ENCODE data around the gene CCNK. TPM values are rescaled to one million over a fixed set of nuclear protein-coding genes. Genes with fewer than 3 reads are reported as not detected.

Gene CCNK
- total RNA-seq, 3 donors from 2014 or later = 23.0 to 29.0 (median 23.9) TPM

DNA sequence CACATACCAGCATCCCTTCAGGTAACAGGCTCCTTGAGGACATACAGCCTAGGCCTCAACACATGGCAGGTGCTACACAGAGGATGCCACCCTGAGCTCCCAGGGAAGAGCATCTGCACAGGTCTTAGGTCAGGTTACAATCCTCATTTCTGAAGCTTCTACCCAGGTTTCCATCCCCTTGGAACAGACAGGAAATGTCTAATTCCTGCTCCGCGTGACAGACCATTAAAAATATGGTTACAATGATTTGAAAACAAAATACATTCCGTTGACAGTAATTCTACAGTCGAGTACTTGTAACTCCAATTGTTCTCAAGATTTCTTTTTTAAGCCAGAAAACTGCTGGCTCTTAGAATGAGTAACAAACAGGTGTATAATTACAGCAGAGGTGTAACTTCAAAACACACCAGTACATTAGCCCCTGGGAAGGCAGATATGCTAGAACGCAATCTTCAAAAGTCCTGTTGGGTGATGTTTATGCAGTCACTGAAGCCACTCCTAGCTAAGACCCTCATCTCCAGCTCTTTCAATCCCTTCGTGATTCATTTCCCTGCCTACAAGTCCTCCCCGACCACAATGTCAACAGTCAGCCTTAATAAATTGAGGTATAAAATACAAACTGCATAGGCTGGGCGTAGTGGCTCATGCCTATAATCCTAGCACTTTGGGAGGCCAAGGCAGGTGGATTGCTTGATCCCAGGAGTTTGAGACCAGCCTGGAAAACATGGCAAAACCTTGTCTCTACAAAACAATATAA lies 12.2 kb upstream of the CCNK start:
- Histone ChIP-seq H3K9me3 (no peaks in the 10 kb centered on the region), H3K4me1 (no peaks in the 10 kb centered on the region), H3K27ac (no peak overlapping the region), H3K36me3 (no peaks in the 10 kb centered on the region), H3K4me3 (no peak overlapping the region), H3K27me3 (no peaks in the 10 kb centered on the region)
- intact Hi-C loops (cut with DNase I; ENCODE audit: low total_unique reads) = no loop called here
- TF ChIP-seq, protein P1, sequence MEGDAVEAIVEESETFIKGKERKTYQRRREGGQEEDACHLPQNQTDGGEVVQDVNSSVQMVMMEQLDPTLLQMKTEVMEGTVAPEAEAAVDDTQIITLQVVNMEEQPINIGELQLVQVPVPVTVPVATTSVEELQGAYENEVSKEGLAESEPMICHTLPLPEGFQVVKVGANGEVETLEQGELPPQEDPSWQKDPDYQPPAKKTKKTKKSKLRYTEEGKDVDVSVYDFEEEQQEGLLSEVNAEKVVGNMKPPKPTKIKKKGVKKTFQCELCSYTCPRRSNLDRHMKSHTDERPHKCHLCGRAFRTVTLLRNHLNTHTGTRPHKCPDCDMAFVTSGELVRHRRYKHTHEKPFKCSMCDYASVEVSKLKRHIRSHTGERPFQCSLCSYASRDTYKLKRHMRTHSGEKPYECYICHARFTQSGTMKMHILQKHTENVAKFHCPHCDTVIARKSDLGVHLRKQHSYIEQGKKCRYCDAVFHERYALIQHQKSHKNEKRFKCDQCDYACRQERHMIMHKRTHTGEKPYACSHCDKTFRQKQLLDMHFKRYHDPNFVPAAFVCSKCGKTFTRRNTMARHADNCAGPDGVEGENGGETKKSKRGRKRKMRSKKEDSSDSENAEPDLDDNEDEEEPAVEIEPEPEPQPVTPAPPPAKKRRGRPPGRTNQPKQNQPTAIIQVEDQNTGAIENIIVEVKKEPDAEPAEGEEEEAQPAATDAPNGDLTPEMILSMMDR (IDR thresholded peaks at IDR 0.05) = no peak
- TF ChIP-seq POLR2AphosphoS5 (IDR thresholded peaks at IDR 0.05) (no peak), POLR2A (IDR thresholded peaks at IDR 0.05) (no peak)
- no peak for DNase-seq (ENCODE audit: low spot score in 2 of 2)

DNA sequence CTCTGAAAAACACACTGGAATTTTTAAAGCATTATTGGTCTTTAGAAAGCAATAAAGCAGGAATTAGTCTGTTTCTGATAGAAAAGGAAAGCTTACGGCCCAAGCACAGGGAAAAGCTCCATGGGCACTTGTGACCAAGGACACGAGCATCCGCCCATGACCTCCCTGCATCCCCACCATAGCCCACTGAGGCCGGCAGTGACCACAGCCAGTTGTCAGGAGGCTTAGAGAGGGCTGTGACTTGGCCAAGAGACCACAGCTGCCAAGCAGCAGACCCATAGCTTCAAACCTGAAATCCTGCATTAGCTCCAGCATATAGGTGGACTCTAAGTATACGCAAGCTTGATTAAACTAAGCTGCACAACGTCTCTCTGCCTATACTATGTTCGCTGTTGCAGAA lies 9.5 kb upstream of the CCNK start:
- H3K27ac ChIP-seq = no peak overlapping the region
- TF ChIP-seq POLR2AphosphoS5 (IDR thresholded peaks at IDR 0.05) = no peak
- TF ChIP-seq, protein P1 (IDR thresholded peaks at IDR 0.05) = no peak
- no peak for TF ChIP-seq POLR2A (IDR thresholded peaks at IDR 0.05)
- no peaks in the 10 kb centered on the region for H3K4me1 ChIP-seq
- H3K9me3 ChIP-seq = no peaks in the 10 kb centered on the region
- DNase-seq (ENCODE audit: low spot score in 2 of 2) = no peak
- intact Hi-C loops (cut with DNase I; ENCODE audit: low total_unique reads) = no loop called here
- no peaks in the 10 kb centered on the region for H3K27me3 ChIP-seq
- no peak overlapping the region for H3K4me3 ChIP-seq
- no peaks in the 10 kb centered on the region for H3K36me3 ChIP-seq

DNA sequence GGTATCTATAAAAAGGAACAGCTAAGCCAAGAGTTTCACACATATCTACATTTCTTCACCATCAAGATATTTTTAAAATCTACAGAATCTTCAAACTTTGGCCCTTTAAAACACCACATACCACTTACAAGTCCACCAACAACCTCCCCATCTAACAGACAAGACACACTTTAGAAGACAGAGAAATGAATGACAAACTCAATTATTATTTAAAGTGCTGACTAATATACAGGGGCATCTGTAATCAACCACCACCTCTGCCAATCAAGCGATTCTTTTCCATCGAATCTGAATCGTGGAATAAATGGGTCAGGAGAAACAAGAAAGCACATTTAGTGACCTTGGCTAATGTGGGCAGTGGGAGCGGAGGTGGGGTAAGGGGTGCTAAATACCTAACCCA lies 8.3 kb upstream of the CCNK start:
- Histone ChIP-seq H3K4me1 (no peaks in the 10 kb centered on the region), H3K4me3 (no peak overlapping the region), H3K27me3 (no peaks in the 10 kb centered on the region), H3K36me3 (no peaks in the 10 kb centered on the region), H3K9me3 (no peaks in the 10 kb centered on the region), H3K27ac (no peak overlapping the region)
- intact Hi-C loops (cut with DNase I; ENCODE audit: low total_unique reads) = no loop called here
- DNase-seq (ENCODE audit: low spot score in 2 of 2) = no peak
- TF ChIP-seq POLR2AphosphoS5 (IDR thresholded peaks at IDR 0.05) (no peak), POLR2A (IDR thresholded peaks at IDR 0.05) (no peak)
- TF ChIP-seq, protein P1 (IDR thresholded peaks at IDR 0.05) = no peak

DNA sequence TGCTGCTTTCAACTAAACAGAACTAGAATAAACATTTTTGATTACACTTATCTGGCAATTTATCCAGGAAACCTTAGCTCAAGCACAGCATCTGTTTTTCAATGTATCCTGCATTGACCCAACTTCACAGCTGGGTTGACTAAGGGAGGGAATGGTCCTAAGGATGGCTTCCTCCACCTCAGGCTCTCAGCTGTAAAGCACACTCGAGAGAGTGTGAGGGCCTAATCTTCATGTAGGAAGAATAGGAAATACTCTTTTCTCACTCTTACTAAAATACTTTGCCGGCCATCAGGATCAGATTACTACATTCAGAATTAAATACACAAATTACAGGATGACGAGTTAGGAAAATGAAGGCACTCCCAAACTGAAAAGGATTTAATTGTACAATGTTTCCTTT lies 7.8 kb upstream of the CCNK start:
- Histone ChIP-seq H3K4me1 (no peaks in the 10 kb centered on the region), H3K27ac (no peak overlapping the region), H3K4me3 (no peak overlapping the region), H3K9me3 (no peaks in the 10 kb centered on the region), H3K27me3 (no peaks in the 10 kb centered on the region), H3K36me3 (no peaks in the 10 kb centered on the region)
- no peak for DNase-seq (ENCODE audit: low spot score in 2 of 2)
- intact Hi-C loops (cut with DNase I; ENCODE audit: low total_unique reads) = no loop called here
- TF ChIP-seq, protein P1 (IDR thresholded peaks at IDR 0.05) = no peak
- TF ChIP-seq POLR2AphosphoS5 (IDR thresholded peaks at IDR 0.05) = no peak
- TF ChIP-seq POLR2A (IDR thresholded peaks at IDR 0.05) = no peak

DNA sequence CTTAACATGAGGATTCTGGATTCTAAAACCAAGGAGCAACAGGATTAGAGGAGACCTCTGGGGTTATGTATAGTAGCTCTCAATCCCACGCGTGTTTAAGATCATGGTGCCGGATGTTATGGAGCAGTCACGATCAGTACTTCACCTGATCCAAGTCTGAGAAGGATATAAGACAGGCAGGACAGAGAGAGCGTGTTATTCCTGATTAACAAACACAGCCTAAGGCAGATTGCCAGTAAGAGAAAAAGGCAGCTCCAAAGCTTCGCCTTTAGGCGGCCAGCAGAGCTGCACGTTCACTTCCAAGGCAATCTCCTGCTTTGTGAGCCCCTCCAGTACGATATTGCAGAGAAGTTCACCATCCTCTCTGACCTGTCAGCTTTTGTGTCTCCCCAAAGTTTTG lies 6.0 kb upstream of the CCNK start:
- TF ChIP-seq POLR2AphosphoS5 (IDR thresholded peaks at IDR 0.05) (no peak), POLR2A (IDR thresholded peaks at IDR 0.05) (no peak)
- TF ChIP-seq, protein P1 (IDR thresholded peaks at IDR 0.05) = no peak
- H3K36me3 ChIP-seq = no peaks in the 10 kb centered on the region
- intact Hi-C loops (cut with DNase I; ENCODE audit: low total_unique reads) = no loop called here
- DNase-seq (ENCODE audit: low spot score in 2 of 2) = no peak
- peaks cover 0 to 6% of the 10 kb centered on the region in 2 donors for H3K4me1 ChIP-seq
- H3K27me3 ChIP-seq = no peaks in the 10 kb centered on the region
- H3K4me3 ChIP-seq = no peak overlapping the region
- no peaks in the 10 kb centered on the region for H3K9me3 ChIP-seq
- no peak overlapping the region for H3K27ac ChIP-seq
